ENCODE measurements around the gene MRPL55.

Gene MRPL55

DNA sequence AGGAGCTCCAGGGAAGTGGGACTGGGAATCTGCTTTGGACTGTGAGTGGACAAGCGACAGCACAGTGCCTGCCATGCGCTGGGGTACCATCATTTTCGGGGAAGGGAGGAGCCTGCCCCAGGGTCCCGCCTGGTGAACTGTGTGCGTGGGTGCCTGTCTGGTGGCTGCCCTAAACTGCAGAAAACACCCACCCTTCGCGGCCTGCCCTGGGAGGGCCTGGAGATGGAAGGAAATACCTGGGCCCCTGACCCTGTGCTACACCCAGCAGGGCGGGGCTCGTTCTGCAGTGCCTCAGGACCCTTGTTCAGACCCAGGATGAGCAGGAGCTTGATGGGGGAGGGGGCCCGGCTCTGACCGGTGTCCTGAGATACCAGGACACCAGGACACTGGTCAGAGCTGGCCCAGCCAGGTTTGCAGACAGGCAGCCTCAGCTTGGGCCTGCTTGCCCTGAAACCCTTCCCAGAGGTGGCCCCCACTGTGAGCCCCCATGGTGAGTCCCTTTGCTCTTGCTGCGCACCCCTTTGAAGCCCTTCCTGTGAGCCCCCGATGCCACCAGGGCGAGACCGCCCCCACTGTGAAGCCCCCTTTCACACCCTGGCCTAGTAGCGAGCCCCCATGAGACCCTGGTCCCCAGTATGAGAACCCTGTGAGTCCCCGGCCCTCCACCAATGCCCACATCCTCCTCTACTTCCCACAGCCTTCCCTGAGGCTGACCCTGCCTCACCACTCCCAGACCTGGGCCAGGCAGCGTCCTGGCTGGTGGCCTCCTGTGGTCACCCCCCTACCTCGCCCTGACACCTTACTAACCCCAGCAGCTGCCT lies 43.2 kb upstream of the MRPL55 start:
- no peak overlapping the region for H3K9ac ChIP-seq (ENCODE audit: low read depth, low read length)
- H3K4me1 ChIP-seq (ENCODE audit: control insufficient read depth, insufficient read depth, low read length) = no peaks in the 10 kb centered on the region
- no peak overlapping the region for H3K4me3 ChIP-seq (ENCODE audit: low read depth, low read length)
- H3K36me3 ChIP-seq (ENCODE audit: control insufficient read depth, insufficient read depth, low read length) = no peaks in the 10 kb centered on the region
- H3K9me3 ChIP-seq (ENCODE audit: control insufficient read depth, insufficient read depth, low read length) = no peaks in the 10 kb centered on the region
- no peaks in the 10 kb centered on the region for H3K27me3 ChIP-seq (ENCODE audit: control insufficient read depth, insufficient read depth, low read length)

DNA sequence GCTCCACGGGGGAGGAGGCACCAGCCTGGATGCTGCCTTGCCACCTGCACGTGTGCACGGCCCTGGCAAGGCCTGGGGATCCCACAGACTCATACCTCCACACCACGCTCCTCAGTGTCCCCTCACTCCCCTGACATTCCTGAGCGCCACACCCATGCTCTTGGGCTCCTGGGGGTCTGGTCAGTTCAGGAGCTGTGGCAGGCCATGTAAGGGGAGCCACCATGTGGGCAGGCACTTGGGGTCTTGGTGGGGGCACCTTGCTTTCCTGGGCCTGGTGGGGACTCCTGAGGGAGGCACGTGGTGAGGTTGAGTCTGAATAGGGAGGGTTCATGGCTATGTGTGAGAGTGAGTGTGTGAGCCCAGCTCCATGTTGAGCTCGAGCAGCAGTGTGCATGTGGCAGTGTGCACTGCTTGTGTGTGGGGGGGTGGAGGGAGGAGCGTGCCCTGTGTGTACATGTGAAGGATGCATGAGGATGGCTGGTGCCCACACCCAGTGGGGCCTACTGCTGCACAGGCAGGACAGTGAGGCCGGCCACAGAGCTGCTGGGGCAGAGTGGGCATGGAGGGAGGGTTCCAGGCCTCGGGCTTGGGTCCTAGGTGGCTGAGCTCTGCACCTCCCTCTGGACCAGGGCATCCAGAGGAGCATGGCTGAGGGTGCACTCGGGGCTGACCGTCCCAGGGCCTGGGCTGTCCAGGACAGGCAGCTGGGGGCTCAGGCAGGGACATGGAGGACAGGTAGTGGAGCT lies 42.3 kb upstream of the MRPL55 start:
- H3K36me3 ChIP-seq (ENCODE audit: control insufficient read depth, insufficient read depth, low read length) = no peaks in the 10 kb centered on the region
- H3K27me3 ChIP-seq (ENCODE audit: control insufficient read depth, insufficient read depth, low read length) = no peaks in the 10 kb centered on the region
- no peak overlapping the region for H3K4me3 ChIP-seq (ENCODE audit: low read depth, low read length)
- H3K9ac ChIP-seq (ENCODE audit: low read depth, low read length) = no peak overlapping the region
- no peaks in the 10 kb centered on the region for H3K4me1 ChIP-seq (ENCODE audit: control insufficient read depth, insufficient read depth, low read length)
- no peaks in the 10 kb centered on the region for H3K9me3 ChIP-seq (ENCODE audit: control insufficient read depth, insufficient read depth, low read length)

DNA sequence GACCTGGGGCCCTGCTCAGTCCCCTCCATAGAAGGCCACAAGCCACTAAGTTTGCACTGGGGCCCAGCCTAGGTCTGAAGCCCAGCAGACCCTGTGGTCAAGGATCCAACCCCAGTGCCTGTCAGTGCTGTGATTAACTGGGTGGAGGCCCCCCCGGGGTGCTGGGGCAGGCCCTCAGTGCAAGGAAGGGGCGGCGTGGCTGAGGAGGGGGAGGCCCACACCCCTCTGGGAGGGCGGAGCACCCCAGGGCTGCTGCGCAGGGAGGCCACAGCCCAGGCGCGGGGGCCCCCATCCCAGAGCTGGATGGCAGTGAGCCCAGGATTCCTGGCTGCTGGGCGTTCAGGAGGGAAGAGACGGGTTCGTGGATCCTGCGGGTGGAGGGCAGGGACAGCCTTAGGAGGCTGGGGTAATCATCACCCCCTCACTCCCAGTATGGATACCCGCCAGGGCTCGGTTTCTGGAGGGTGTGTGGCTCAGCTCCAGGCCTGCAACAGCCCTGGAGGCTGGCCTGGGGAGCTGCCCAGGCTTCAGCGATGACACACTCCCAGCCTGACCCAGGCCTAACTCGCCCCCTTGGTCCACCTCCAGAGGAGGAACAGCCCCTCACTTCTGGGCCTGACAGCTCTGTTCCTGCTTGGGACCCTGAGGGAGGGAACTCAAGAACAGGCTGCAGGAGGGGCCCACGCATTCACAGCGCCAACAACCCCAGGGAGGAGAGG lies 41.5 kb upstream of the MRPL55 start:
- H3K4me3 ChIP-seq (ENCODE audit: low read depth, low read length) = no peak overlapping the region
- no peaks in the 10 kb centered on the region for H3K4me1 ChIP-seq (ENCODE audit: control insufficient read depth, insufficient read depth, low read length)
- H3K9ac ChIP-seq (ENCODE audit: low read depth, low read length) = no peak overlapping the region
- H3K36me3 ChIP-seq (ENCODE audit: control insufficient read depth, insufficient read depth, low read length) = no peaks in the 10 kb centered on the region
- H3K9me3 ChIP-seq (ENCODE audit: control insufficient read depth, insufficient read depth, low read length) = no peaks in the 10 kb centered on the region
- no peaks in the 10 kb centered on the region for H3K27me3 ChIP-seq (ENCODE audit: control insufficient read depth, insufficient read depth, low read length)

DNA sequence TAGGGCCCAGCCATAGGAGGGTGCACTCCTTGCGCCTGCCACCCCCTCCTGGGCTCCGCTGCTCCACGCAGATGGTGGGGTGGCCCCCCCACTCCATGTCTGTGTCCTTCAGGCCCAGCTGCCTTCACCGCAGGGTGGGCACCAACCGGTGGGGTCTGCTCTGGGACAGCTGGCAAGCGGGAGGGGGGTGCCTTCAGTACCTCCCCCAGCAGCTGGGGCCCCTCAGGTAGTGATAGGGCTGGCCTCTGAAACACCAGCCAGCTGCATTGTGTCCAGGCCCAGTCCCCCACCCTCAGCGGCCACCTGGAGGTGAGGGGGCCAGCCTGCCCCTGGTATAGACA lies 41.0 kb upstream of the MRPL55 start:
- H3K4me3 ChIP-seq (ENCODE audit: low read depth, low read length) = no peak overlapping the region
- no peaks in the 10 kb centered on the region for H3K9me3 ChIP-seq (ENCODE audit: control insufficient read depth, insufficient read depth, low read length)
- H3K4me1 ChIP-seq (ENCODE audit: control insufficient read depth, insufficient read depth, low read length) = no peaks in the 10 kb centered on the region
- no peaks in the 10 kb centered on the region for H3K36me3 ChIP-seq (ENCODE audit: control insufficient read depth, insufficient read depth, low read length)
- H3K9ac ChIP-seq (ENCODE audit: low read depth, low read length) = no peak overlapping the region
- H3K27me3 ChIP-seq (ENCODE audit: control insufficient read depth, insufficient read depth, low read length) = no peaks in the 10 kb centered on the region

DNA sequence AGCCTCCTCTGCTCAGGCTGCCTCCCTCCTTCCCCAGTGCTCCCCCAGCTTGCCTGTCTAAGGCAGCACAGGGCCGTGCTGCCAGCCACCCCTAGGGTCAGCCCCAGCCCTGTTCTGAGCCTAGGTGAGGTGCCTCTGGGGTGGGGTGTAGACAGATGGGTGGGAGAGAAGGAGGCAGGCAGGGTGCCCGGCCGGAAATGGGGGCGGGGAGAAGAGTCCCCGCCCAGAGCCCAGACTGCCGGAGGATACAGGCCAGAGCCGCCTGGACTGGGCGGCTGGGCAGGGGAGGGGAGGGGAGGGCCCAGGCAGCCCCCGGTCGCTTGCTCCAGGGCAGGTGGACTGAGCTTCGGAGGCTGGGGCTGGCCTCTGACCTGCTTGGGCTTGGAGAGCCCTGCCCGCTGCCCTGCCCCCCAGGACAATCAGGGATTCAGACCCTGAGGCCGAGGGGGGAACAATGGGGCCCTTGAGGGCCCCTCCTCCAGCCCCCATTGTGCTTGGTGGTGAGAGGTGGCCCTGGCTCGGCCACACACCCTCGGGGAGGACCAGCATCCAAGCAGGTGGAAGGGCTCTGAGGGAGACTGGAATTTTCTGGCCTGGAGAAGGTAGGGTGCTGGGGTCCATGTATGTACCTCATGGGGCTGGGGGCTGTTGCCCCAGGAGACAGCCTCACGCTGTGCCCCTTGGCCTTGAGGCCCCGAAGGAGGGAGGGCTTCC lies 40.5 kb upstream of the MRPL55 start, which contains the start of gene GJC2:
Gene GJC2, plus strand, starts transcription at position 525 of the 714 bp plus-strand sequence. CDS start 7,829 bp downstream, outside the sequence.
- Histone ChIP-seq H3K4me3 (ENCODE audit: low read depth, low read length) (no peak within 1 kb of the TSS), H3K27me3 (ENCODE audit: control insufficient read depth, insufficient read depth, low read length) (no peaks in the 10 kb centered on the region), H3K4me1 (ENCODE audit: control insufficient read depth, insufficient read depth, low read length) (no peaks in the 10 kb centered on the region), H3K9me3 (ENCODE audit: control insufficient read depth, insufficient read depth, low read length) (no peaks in the 10 kb centered on the region), H3K9ac (ENCODE audit: low read depth, low read length) (no peak within 1 kb of the TSS), H3K36me3 (ENCODE audit: control insufficient read depth, insufficient read depth, low read length) (no peaks in the 10 kb centered on the region)

DNA sequence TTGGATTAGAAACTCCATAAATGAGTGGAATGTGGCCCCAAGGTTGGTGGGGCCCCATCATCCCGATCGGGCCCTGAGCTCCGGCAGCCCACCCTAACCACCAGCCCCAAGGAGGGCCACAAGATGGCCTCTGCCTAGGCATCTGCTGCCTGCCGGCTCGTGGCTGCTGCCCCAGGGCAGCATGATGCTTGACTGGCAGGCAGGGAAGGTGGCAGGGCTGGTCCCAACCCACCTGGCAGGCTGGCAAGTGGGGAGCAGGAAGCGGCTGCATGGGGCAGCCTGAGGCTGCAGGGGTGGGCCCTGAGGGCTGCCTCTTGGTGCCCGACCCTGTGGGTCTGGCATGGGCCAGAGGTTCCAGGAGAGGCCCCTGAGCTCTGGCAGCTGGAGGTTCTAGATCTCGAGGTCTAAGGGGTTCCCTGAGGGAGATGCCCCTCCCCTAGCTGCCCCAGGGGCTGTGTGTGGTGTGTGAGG lies 39.9 kb upstream of the MRPL55 start:
- Histone ChIP-seq H3K4me3 (ENCODE audit: low read depth, low read length) (no peak overlapping the region), H3K9ac (ENCODE audit: low read depth, low read length) (no peak overlapping the region), H3K4me1 (ENCODE audit: control insufficient read depth, insufficient read depth, low read length) (no peaks in the 10 kb centered on the region), H3K9me3 (ENCODE audit: control insufficient read depth, insufficient read depth, low read length) (no peaks in the 10 kb centered on the region), H3K36me3 (ENCODE audit: control insufficient read depth, insufficient read depth, low read length) (no peaks in the 10 kb centered on the region), H3K27me3 (ENCODE audit: control insufficient read depth, insufficient read depth, low read length) (no peaks in the 10 kb centered on the region)

DNA sequence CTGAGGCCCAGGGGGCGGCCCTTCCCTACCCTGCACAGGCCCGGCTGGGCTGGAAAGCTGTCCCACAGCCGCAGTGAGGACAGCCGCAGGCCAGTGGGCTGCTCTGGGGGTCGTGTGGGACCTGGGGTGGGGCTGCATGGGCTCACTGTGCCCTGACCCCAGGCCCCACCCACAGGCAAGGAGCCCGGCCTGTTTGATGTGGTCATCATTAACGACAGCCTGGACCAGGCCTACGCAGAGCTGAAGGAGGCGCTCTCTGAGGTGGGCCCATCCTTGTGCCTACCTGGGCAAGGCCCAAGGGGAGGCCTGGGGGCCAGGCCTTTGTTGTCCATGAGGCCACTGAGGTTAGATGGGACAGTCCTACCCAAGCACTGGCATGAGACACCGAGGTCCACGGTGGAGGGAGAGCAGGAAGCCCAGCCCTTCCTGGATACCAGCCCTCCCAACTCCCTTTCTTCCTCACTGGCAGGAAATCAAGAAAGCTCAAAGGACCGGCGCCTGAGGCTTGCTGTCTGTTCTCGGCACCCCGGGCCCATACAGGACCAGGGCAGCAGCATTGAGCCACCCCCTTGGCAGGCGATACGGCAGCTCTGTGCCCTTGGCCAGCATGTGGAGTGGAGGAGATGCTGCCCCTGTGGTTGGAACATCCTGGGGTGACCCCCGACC lies 39.2 kb upstream of the MRPL55 start:
- H3K4me3 ChIP-seq (ENCODE audit: low read depth, low read length) = no peak overlapping the region
- no peaks in the 10 kb centered on the region for H3K9me3 ChIP-seq (ENCODE audit: control insufficient read depth, insufficient read depth, low read length)
- H3K9ac ChIP-seq (ENCODE audit: low read depth, low read length) = no peak overlapping the region
- H3K4me1 ChIP-seq (ENCODE audit: control insufficient read depth, insufficient read depth, low read length) = no peaks in the 10 kb centered on the region
- H3K36me3 ChIP-seq (ENCODE audit: control insufficient read depth, insufficient read depth, low read length) = no peaks in the 10 kb centered on the region
- H3K27me3 ChIP-seq (ENCODE audit: control insufficient read depth, insufficient read depth, low read length) = no peaks in the 10 kb centered on the region

DNA sequence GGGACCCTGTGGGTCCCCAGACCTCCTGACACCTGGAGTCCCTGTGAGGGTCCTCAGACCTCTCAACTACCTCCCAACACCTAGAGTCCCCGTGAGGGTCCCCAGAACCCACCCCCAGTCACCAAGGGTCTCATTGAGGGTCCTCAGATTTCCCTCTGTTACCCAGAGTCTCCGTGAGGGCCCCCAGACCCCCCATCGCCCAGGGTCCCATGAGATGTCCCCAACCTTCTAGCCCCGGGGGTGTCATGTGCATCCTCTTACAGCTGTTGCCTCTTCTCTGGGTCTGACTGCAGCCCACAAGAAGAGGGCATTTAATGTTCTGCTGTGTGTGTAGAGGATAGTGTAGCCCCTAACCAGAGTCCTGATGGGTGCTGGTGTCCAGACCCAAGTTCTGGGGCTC lies 38.7 kb upstream of the MRPL55 start:
- Histone ChIP-seq H3K4me3 (ENCODE audit: low read depth, low read length) (no peak overlapping the region), H3K9me3 (ENCODE audit: control insufficient read depth, insufficient read depth, low read length) (no peaks in the 10 kb centered on the region), H3K27me3 (ENCODE audit: control insufficient read depth, insufficient read depth, low read length) (no peaks in the 10 kb centered on the region), H3K9ac (ENCODE audit: low read depth, low read length) (no peak overlapping the region), H3K4me1 (ENCODE audit: control insufficient read depth, insufficient read depth, low read length) (no peaks in the 10 kb centered on the region), H3K36me3 (ENCODE audit: control insufficient read depth, insufficient read depth, low read length) (no peaks in the 10 kb centered on the region)

DNA sequence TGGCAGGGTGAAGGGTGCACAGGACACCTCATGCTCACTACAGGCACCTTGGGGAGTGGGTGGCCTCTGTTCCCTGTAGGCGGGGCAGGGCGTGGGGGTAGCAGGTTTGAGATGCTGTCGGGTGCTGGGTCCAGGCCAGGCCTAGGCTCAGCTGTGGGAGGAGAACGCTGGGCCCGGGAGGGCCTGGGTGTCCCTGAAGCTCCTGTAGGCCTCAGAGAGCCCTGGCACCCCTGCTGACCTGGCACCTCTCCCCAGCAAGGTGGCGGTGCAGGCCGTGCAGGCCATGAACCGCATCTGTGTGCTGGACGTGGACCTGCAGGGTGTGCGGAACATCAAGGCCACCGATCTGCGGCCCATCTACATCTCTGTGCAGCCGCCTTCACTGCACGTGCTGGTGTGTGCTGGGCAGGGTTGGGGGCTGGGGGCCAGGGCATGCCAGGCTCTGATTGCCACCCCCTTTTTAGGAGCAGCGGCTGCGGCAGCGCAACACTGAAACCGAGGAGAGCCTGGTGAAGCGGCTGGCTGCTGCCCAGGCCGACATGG lies 38.1 kb upstream of the MRPL55 start:
- Histone ChIP-seq H3K4me1 (ENCODE audit: control insufficient read depth, insufficient read depth, low read length) (no peaks in the 10 kb centered on the region), H3K27me3 (ENCODE audit: control insufficient read depth, insufficient read depth, low read length) (no peaks in the 10 kb centered on the region), H3K9ac (ENCODE audit: low read depth, low read length) (no peak overlapping the region), H3K9me3 (ENCODE audit: control insufficient read depth, insufficient read depth, low read length) (no peaks in the 10 kb centered on the region), H3K36me3 (ENCODE audit: control insufficient read depth, insufficient read depth, low read length) (no peaks in the 10 kb centered on the region), H3K4me3 (ENCODE audit: low read depth, low read length) (no peak overlapping the region)

DNA sequence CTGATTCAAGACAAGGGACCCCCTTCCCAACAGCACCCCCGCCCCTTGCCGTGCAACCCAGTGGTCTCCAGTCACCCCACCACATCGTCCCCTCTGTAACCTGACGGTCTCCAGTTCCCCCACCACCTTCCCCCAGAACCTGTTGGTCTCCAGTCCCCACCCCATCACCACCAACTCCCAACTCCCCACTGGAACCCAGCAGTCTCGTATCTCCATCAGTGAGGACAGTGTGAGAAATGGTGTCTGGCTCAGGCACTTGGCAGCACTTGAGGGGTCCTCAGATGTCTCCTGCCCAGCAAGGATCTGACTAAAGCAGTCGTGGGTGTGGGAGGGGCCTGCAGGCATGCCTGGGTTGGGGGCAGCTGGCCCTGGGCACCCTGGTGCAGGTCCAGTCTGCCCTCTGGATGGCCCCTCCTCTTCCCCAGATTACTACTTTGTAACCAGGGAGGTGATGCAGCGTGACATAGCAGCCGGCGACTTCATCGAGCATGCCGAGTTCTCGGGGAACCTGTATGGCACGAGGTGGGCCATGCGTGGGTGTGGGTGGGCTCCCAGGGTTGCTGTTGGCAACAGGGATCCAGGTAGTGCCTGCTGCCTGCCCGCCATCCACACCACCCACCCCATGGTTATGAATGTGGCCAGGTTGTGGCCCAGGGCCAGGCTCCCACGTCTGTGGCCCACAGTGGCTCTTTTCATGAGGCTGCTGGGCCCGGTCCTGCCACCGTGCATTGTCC lies 37.5 kb upstream of the MRPL55 start:
- Histone ChIP-seq H3K4me1 (ENCODE audit: control insufficient read depth, insufficient read depth, low read length) (no peaks in the 10 kb centered on the region), H3K9me3 (ENCODE audit: control insufficient read depth, insufficient read depth, low read length) (no peaks in the 10 kb centered on the region), H3K4me3 (ENCODE audit: low read depth, low read length) (no peak overlapping the region), H3K27me3 (ENCODE audit: control insufficient read depth, insufficient read depth, low read length) (no peaks in the 10 kb centered on the region), H3K9ac (ENCODE audit: low read depth, low read length) (no peak overlapping the region), H3K36me3 (ENCODE audit: control insufficient read depth, insufficient read depth, low read length) (no peaks in the 10 kb centered on the region)
